Raji (cell line): ENCODE data around the gene PHLDB3.

ENCODE experiments used
- POLR2A ChIP-seq: IDR thresholded peaks from 2 replicates; pipeline ENCODE4 v1.6.1; 2011; ENCODE audit warnings: low read depth, low read length, control low read depth; ENCODE audit not compliant: insufficient read depth

PHLDB3 gene

GRCh38 chr19:43429395-43429794 lies 75.2 kb downstream of the PHLDB3 start:
- TF ChIP-seq POLR2A = no peak

- TF ChIP-seq POLR2A = no peak
These were observed 78.8 kb downstream of the PHLDB3 start for GRCh38 chr19:43425567-43426392.
